GM12891 (cell line): ENCODE measurements around the gene FLNC.

Source experiments
- POLR2A ChIP-seq: IDR thresholded peaks from 2 replicates; pipeline ENCODE4 v1.6.1; 2011; ENCODE audit warnings: low read depth, low read length, control low read depth
- POLR2AphosphoS5 ChIP-seq: IDR thresholded peaks from 2 replicates; pipeline ENCODE4 v1.6.1; 2011; ENCODE audit warnings: low read depth, low read length, control low read depth
- SPI1 ChIP-seq: IDR thresholded peaks from 2 replicates; pipeline ENCODE4 v1.6.1; 2011; ENCODE audit warnings: low read depth, low read length, control low read depth
- TAF1 ChIP-seq: IDR thresholded peaks from 2 replicates; pipeline ENCODE4 v1.6.1; 2011; ENCODE audit warnings: low read depth, low read length, control low read depth

DNA sequence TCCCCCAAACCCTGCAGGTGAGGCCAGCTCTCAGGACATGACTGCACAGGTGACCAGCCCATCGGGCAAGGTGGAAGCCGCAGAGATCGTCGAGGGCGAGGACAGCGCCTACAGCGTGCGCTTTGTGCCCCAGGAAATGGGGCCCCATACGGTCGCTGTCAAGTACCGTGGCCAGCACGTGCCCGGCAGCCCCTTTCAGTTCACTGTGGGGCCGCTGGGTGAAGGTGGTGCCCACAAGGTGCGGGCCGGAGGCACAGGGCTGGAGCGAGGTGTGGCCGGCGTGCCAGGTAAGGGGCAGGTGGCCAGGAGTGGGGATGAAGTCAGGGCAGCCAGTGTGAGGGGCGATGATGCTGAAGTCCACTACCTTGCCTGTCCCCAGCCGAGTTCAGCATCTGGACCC lies 24.2 kb downstream of the FLNC start:
- TF ChIP-seq POLR2A (no peak), POLR2AphosphoS5 (no peak), TAF1 (no peak), SPI1 (no peak)
